Karpas-422 (cell line): ENCODE data around the gene KCNMB2. TPM values are rescaled to one million over a fixed set of nuclear protein-coding genes. Genes with fewer than 3 reads are reported as not detected.

Experiments used
- DNase-seq: peaks from one replicate; pipeline ENCODE4 v3.0.0-alpha.2; 2015
- H2AFZ ChIP-seq: fragments of 200-600 bp; sonication (generic); 2 replicates; pipeline ENCODE4 v1.6.1; 2014; ENCODE audit warnings: antibody characterized with exemption, low read length, mixed read lengths
- H3K27ac ChIP-seq: fragments of 200-600 bp; sonication (generic); 2 replicates; pipeline ENCODE4 v1.5.1; 2014; ENCODE audit warnings: mild to moderate bottlenecking, low read length, moderate library complexity
- H3K27me3 ChIP-seq: fragments of 200-600 bp; sonication (generic); 2 replicates; pipeline ENCODE4 v1.6.1; 2014; ENCODE audit warnings: low read length, mixed read lengths
- H3K36me3 ChIP-seq: fragments of 200-600 bp; sonication (generic); 2 replicates; pipeline ENCODE4 v1.6.1; 2014; ENCODE audit warnings: low read length, mixed read lengths; ENCODE audit not compliant: insufficient read depth
- H3K4me1 ChIP-seq: fragments of 200-600 bp; sonication (generic); 2 replicates; pipeline ENCODE4 v1.6.1; 2014; ENCODE audit warnings: mild to moderate bottlenecking, low read length, mixed read lengths
- H3K4me2 ChIP-seq: fragments of 200-600 bp; sonication (generic); 2 replicates; pipeline ENCODE4 v1.6.1; 2014; ENCODE audit warnings: low read length, low read depth, mild to moderate bottlenecking; ENCODE audit not compliant: poor library complexity, severe bottlenecking
- H3K4me3 ChIP-seq: fragments of 200-600 bp; sonication (generic); 2 replicates; pipeline ENCODE4 v1.5.1; 2014; ENCODE audit warnings: mild to moderate bottlenecking, antibody characterized with exemption, low read length, mixed read lengths
- H3K79me2 ChIP-seq: fragments of 200-600 bp; sonication (generic); 2 replicates; pipeline ENCODE4 v1.6.1; 2014; ENCODE audit warnings: mild to moderate bottlenecking, low read length, mixed read lengths
- H3K9ac ChIP-seq: fragments of 200-600 bp; sonication (generic); 2 replicates; pipeline ENCODE4 v1.6.0; 2014; ENCODE audit warnings: low read length
- H3K9me2 ChIP-seq: fragments of 200-600 bp; sonication (generic), shearing (Covaris generic); replicated peaks from 2 replicates; pipeline ENCODE4 v1.6.0; 2014; ENCODE audit warnings: mild to moderate bottlenecking, low read length, moderate library complexity; ENCODE audit not compliant: insufficient read depth
- H3K9me3 ChIP-seq: fragments of 300-700, 200-600 bp; sonication (generic); 2 replicates; pipeline ENCODE4 v1.6.1; 2014; ENCODE audit warnings: low read length, mixed read lengths
- H4K20me1 ChIP-seq: fragments of 200-600 bp; sonication (generic); 2 replicates; pipeline ENCODE4 v1.6.1; 2014; ENCODE audit warnings: mild to moderate bottlenecking, antibody characterized with exemption, low read length, low read depth; ENCODE audit not compliant: insufficient read depth
- total RNA-seq: library from RNA; depleted of rRNA; stranded (reverse); fragments of >200 nt; shearing (Covaris generic); gene quantifications from 2 replicates; pipeline ENCODE4 v1.2.3, GENCODE V29; 2014; ENCODE audit warnings: low replicate concordance

The KCNMB2 gene
- total RNA-seq, 1 experiment from 2014 or later: not detected

GRCh38 chr3:178707311-178708031 lies 171.2 kb downstream of the KCNMB2 start:
- Histone ChIP-seq H3K9me3 (no peaks in the 10 kb centered on the region), H4K20me1 (no peaks in the 10 kb centered on the region), H3K4me1 (peaks cover 4% of the 10 kb centered on the region; the same call in 1 of the 2 replicates), H3K27me3 (no peaks in the 10 kb centered on the region), H3K36me3 (no peaks in the 10 kb centered on the region), H2AFZ (no peak overlapping the region), H3K4me3 (no peak overlapping the region), H3K9me2 (no peaks in the 10 kb centered on the region), H3K27ac (no peak overlapping the region), H3K9ac (no peak overlapping the region), H3K79me2 (no peaks in the 10 kb centered on the region), H3K4me2 (no peak overlapping the region)
- DNase-seq: no peak

- no peaks in the 10 kb centered on the region for H3K9me2 ChIP-seq
- H3K4me1 ChIP-seq: peaks cover 4% of the 10 kb centered on the region; the same call in 1 of the 2 replicates
- H3K27ac ChIP-seq: no peak overlapping the region
- H3K27me3 ChIP-seq: no peaks in the 10 kb centered on the region
- H3K79me2 ChIP-seq: no peaks in the 10 kb centered on the region
- H3K36me3 ChIP-seq: no peaks in the 10 kb centered on the region
- no peaks in the 10 kb centered on the region for H3K9me3 ChIP-seq
- no peak overlapping the region for H3K4me2 ChIP-seq
- DNase-seq: no peak
- H3K4me3 ChIP-seq: no peak overlapping the region
- H3K9ac ChIP-seq: no peak overlapping the region
- H4K20me1 ChIP-seq: no peaks in the 10 kb centered on the region
- H2AFZ ChIP-seq: no peak overlapping the region
Observed at GRCh38 chr3:178709051-178709450, 172.8 kb downstream of the KCNMB2 start.

GRCh38 chr3:178711753-178712152 lies 175.5 kb downstream of the KCNMB2 start:
- no peaks in the 10 kb centered on the region for H3K9me3 ChIP-seq
- DNase-seq: no peak
- H3K4me1 ChIP-seq: no peaks in the 10 kb centered on the region
- no peak overlapping the region for H3K4me3 ChIP-seq
- H3K27ac ChIP-seq: no peak overlapping the region
- no peak overlapping the region for H3K9ac ChIP-seq
- H4K20me1 ChIP-seq: no peaks in the 10 kb centered on the region
- no peaks in the 10 kb centered on the region for H3K36me3 ChIP-seq
- no peaks in the 10 kb centered on the region for H3K27me3 ChIP-seq
- H3K9me2 ChIP-seq: no peaks in the 10 kb centered on the region
- no peak overlapping the region for H3K4me2 ChIP-seq
- no peak overlapping the region for H2AFZ ChIP-seq
- no peaks in the 10 kb centered on the region for H3K79me2 ChIP-seq

DNA sequence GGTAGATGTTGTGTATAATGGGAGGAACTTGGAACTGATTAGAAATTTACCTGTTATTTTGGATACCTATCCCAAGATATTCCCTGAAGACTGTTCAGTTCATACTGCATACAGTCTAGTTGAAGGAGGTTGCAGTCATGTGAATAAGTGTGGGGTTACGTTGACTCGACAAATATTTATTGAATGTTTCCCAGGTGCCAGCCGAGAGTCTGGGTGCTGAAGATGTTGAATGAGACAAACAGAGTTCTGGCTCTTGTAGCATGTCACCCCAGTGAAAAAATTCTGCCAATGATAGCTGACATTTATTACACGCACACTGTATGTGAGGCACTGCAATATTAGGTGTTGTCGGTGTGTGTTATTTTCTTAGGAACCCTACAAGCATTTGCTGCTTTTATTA lies 176.0 kb downstream of the KCNMB2 start:
- Histone ChIP-seq H3K36me3 (no peaks in the 10 kb centered on the region), H3K9me2 (no peaks in the 10 kb centered on the region), H4K20me1 (no peaks in the 10 kb centered on the region), H3K79me2 (no peaks in the 10 kb centered on the region), H3K9me3 (no peaks in the 10 kb centered on the region), H3K4me2 (no peak overlapping the region), H2AFZ (no peak overlapping the region), H3K4me1 (no peaks in the 10 kb centered on the region), H3K27me3 (no peaks in the 10 kb centered on the region), H3K27ac (no peak overlapping the region), H3K4me3 (no peak overlapping the region), H3K9ac (no peak overlapping the region)
- DNase-seq: no peak

DNA sequence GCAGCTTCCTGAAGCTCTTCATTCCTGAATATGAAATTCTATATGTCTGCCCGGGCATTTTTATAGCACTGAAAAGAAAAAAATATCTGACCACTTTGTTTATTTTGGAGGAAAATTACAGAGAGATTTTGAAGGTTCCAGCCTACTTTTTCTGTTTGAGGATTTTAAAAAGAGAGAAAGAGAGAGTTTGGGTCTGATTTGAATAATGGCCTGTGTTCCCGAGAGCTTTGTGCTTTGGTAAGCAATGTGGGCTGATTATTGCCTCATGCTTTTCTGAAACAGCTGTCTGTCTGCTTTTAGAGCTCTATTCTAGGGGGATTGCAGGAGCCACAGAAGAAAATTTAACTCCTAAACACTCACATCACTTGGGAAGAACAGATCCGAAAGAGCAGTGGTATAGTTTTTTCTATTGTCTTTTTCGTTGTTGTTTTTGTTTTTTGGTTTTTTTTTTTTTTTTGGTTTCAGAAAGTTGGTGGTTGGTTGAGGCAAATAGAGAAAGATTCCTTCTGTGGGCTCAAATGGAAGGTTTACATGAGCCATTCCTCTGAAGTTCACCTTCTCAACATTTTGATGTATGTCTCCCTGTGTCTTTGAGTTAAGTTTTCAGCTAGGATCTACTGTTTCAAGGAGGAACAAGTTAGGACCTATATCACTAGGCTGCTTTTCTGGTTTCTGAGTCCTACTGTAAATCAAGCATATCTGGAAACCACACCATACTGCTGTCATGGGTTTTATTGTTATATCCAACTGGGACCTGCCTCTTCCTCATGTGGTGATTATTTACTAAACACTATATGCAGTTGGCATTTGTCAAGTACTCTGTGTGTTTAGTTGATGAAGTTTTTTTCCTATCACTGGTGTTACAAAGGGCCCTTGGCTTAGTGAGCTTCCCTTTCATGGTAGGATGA lies 178.9 kb downstream of the KCNMB2 start:
- no peak overlapping the region for H3K9ac ChIP-seq
- no peaks in the 10 kb centered on the region for H3K9me2 ChIP-seq
- H3K9me3 ChIP-seq: no peaks in the 10 kb centered on the region
- no peaks in the 10 kb centered on the region for H3K36me3 ChIP-seq
- H3K4me2 ChIP-seq: no peak overlapping the region
- no peaks in the 10 kb centered on the region for H4K20me1 ChIP-seq
- H3K4me1 ChIP-seq: no peaks in the 10 kb centered on the region
- no peaks in the 10 kb centered on the region for H3K27me3 ChIP-seq
- no peak overlapping the region for H3K4me3 ChIP-seq
- H3K79me2 ChIP-seq: no peaks in the 10 kb centered on the region
- H3K27ac ChIP-seq: no peak overlapping the region
- DNase-seq: no peak
- no peak overlapping the region for H2AFZ ChIP-seq

GRCh38 chr3:178718995-178719635 lies 182.9 kb downstream of the KCNMB2 start:
- no peak overlapping the region for H2AFZ ChIP-seq
- H3K36me3 ChIP-seq: no peaks in the 10 kb centered on the region
- H3K4me2 ChIP-seq: no peak overlapping the region
- no peak for DNase-seq
- no peak overlapping the region for H3K9ac ChIP-seq
- no peaks in the 10 kb centered on the region for H3K79me2 ChIP-seq
- no peaks in the 10 kb centered on the region for H3K4me1 ChIP-seq
- H3K9me3 ChIP-seq: no peaks in the 10 kb centered on the region
- H3K4me3 ChIP-seq: no peak overlapping the region
- H3K27ac ChIP-seq: no peak overlapping the region
- H3K27me3 ChIP-seq: no peaks in the 10 kb centered on the region
- no peaks in the 10 kb centered on the region for H3K9me2 ChIP-seq
- no peaks in the 10 kb centered on the region for H4K20me1 ChIP-seq

DNA sequence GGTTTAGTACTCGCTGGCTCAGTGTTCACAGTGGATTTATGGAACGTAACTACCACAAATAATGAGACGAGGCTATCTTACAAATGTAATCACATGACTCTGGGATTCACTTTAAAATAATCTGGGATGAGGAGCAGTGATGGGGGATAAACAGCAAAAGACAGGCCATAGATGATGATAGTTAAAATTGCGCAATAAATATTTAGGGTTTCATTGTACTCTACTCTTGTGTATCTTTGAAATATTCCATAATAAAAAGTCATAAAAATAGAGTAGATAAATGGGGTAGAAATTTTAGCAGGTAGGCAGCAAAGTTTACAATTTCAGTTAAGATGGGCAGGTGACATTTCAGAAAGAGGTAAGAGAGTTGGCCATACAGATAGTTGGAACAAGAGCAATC lies 196.6 kb downstream of the KCNMB2 start:
- Histone ChIP-seq H3K79me2 (no peaks in the 10 kb centered on the region), H2AFZ (no peak overlapping the region), H3K27ac (no peak overlapping the region), H3K9me2 (no peaks in the 10 kb centered on the region), H3K36me3 (no peaks in the 10 kb centered on the region), H3K9ac (no peak overlapping the region), H3K4me1 (no peaks in the 10 kb centered on the region), H3K9me3 (no peaks in the 10 kb centered on the region), H3K4me3 (no peak overlapping the region), H4K20me1 (no peaks in the 10 kb centered on the region), H3K27me3 (0 out of 2 replicates have a peak, but pooled peaks cover 3% of the 10 kb centered on the region), H3K4me2 (no peak overlapping the region)
- no peak for DNase-seq
